Central memory CD8-positive, alpha-beta T cell (primary cell): ENCODE data around the gene C1D.

ENCODE experiments used
- ATAC-seq: fragments of 150-1000 bp; cut with Tn5 transposase; replicated peaks from 2 replicates; pipeline ENCODE4 v1.10.0; 2022; ENCODE audit warnings: mild to moderate bottlenecking, moderate FRiP score, moderate number of reproducible peaks; ENCODE audit not compliant: poor library complexity, severe bottlenecking; ENCODE audit errors: extremely low read depth
- DNase-seq, 2 donors: peaks; one replicate each; pipeline ENCODE4 v3.0.0; 2021; ENCODE audit warnings: low spot score in 2 of 2
- H3K27ac Mint-ChIP-seq: one replicate; pipeline ENCODE4 v1.8.0; 2022; ENCODE audit warnings: low read depth, mild to moderate bottlenecking, moderate library complexity, mixed read lengths
- H3K27me3 Mint-ChIP-seq: one replicate; pipeline ENCODE4 v1.8.0; 2022; ENCODE audit warnings: mixed read lengths
- H3K36me3 Mint-ChIP-seq: one replicate; pipeline ENCODE4 v1.8.0; 2022; ENCODE audit warnings: mild to moderate bottlenecking, moderate library complexity, mixed read lengths; ENCODE audit not compliant: insufficient read depth
- H3K4me1 Mint-ChIP-seq: one replicate; pipeline ENCODE4 v1.8.0; 2022; ENCODE audit warnings: mixed read lengths
- H3K4me3 Mint-ChIP-seq: one replicate; pipeline ENCODE4 v1.8.0; 2022; ENCODE audit warnings: mild to moderate bottlenecking, moderate library complexity, mixed read lengths
- H3K9me3 Mint-ChIP-seq: one replicate; pipeline ENCODE4 v1.8.0; 2022; ENCODE audit warnings: mixed read lengths

C1D gene

GRCh38 chr2:68062680-68063387, at the start of gene C1D:
Gene C1D, minus strand, starts transcription at chr2:68063004. Its CDS starts 15,694 bp downstream, at chr2:68047310.
- Mint-ChIP-seq H3K27me3 (peaks cover 26% of the 10 kb centered on the region), H3K9me3 (no peaks in the 10 kb centered on the region), H3K36me3 (peaks cover 11% of the 10 kb centered on the region), H3K4me3 (peak within 1 kb of the TSS; percentile 92), H3K4me1 (peaks cover 31% of the 10 kb centered on the region), H3K27ac (peak within 1 kb of the TSS; percentile 97)
- ATAC-seq = peak; percentile 83
- peak; percentile 87 to 93 for DNase-seq

GRCh38 chr2:68110102-68110501, 47.3 kb upstream of the C1D start:
- Mint-ChIP-seq H3K4me1 (no peaks in the 10 kb centered on the region), H3K36me3 (no peaks in the 10 kb centered on the region)
- no peak for ATAC-seq

DNA sequence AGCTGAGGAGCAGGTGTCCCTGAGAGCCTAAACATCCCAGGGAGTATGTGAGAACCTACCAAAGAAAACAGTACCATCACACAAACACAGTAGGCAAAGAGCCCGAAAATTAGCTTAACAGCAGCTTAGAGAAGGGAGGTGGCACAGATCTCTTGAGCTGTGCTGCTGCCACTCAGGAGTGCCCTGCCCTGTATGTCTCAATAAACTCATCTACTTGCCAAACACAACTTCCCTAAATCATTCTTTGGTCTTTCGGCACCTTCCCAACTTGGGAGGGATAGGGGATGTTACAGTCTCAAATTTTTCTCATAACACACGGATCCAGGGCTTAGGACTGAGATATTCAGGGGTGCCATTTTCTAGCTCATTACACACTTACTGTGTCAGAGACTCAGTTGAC, 45.3 kb upstream of the C1D start:
- Mint-ChIP-seq H3K27ac (no peak overlapping the region), H3K36me3 (no peaks in the 10 kb centered on the region), H3K4me3 (no peak overlapping the region), H3K4me1 (no peaks in the 10 kb centered on the region), H3K27me3 (no peaks in the 10 kb centered on the region), H3K9me3 (peaks cover 12% of the 10 kb centered on the region)
- ATAC-seq (no peak), DNase-seq (no peak)

More at GRCh38 chr2:68110102-68110501, 47.3 kb upstream of the C1D start:
- Mint-ChIP-seq H3K4me3 (no peak overlapping the region), H3K27me3 (no peaks in the 10 kb centered on the region), H3K9me3 (peaks cover 12% of the 10 kb centered on the region), H3K27ac (no peak overlapping the region)
- DNase-seq = no peak

GRCh38 chr2:68107475-68107874, 44.7 kb upstream of the C1D start:
- DNase-seq (no peak), ATAC-seq (no peak)
- Mint-ChIP-seq H3K27me3 (no peaks in the 10 kb centered on the region), H3K4me3 (no peak overlapping the region), H3K27ac (no peak overlapping the region), H3K4me1 (no peaks in the 10 kb centered on the region), H3K36me3 (no peaks in the 10 kb centered on the region), H3K9me3 (peaks cover 12% of the 10 kb centered on the region)

GRCh38 chr2:68104111-68104835, 41.5 kb upstream of the C1D start:
- Mint-ChIP-seq H3K9me3 (peaks cover 12% of the 10 kb centered on the region), H3K4me3 (no peak overlapping the region), H3K27me3 (no peaks in the 10 kb centered on the region), H3K36me3 (no peaks in the 10 kb centered on the region), H3K27ac (no peak overlapping the region), H3K4me1 (no peaks in the 10 kb centered on the region)
- DNase-seq (no peak), ATAC-seq (no peak)

DNA sequence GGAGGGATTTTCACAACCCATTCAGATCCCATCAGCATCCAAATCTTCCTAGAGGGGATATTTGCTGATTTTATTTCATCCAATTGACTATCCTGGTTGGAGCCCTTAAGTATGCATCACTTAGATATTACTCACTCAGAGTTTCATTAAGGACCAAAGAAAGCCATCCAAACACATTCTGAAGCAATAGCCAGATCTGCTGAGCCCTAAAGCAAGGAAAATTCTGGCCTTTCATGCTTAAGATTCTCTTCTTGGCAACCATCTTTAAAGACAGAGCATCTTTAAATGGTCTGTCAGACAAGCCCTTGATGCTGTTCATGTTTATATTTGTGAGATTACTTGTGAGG, 40.9 kb upstream of the C1D start:
- H3K36me3 Mint-ChIP-seq = no peaks in the 10 kb centered on the region
- ATAC-seq = no peak
- H3K27ac Mint-ChIP-seq = no peak overlapping the region
- DNase-seq = no peak
- H3K4me3 Mint-ChIP-seq = no peak overlapping the region
- H3K4me1 Mint-ChIP-seq = no peaks in the 10 kb centered on the region
- H3K9me3 Mint-ChIP-seq = peaks cover 12% of the 10 kb centered on the region
- H3K27me3 Mint-ChIP-seq = no peaks in the 10 kb centered on the region

GRCh38 chr2:68103030-68103708, 40.4 kb upstream of the C1D start:
- H3K9me3 Mint-ChIP-seq = peaks cover 12% of the 10 kb centered on the region
- no peaks in the 10 kb centered on the region for H3K36me3 Mint-ChIP-seq
- H3K27ac Mint-ChIP-seq = no peak overlapping the region
- H3K4me3 Mint-ChIP-seq = no peak overlapping the region
- no peaks in the 10 kb centered on the region for H3K4me1 Mint-ChIP-seq
- H3K27me3 Mint-ChIP-seq = no peaks in the 10 kb centered on the region
- no peak for ATAC-seq
- no peak for DNase-seq

DNA sequence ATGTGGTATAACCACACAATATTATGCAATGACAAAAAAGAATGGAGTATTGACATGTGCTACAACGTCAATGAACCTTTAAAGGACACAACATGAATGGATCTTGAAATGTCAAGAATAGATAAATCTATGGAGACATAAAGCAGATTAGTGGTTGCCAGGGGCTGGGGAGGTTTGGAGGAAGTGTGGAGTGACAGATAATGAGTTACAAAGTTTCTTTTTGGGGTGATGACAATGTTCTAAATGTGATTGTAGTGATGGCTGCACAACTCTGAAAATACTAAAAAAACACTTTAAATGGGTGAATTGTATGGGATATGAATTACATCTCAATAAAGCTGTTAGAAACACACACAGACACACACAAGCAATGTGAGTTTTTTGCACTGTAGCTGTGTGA, 37.4 kb upstream of the C1D start:
- H3K36me3 Mint-ChIP-seq = no peaks in the 10 kb centered on the region
- H3K9me3 Mint-ChIP-seq = no peaks in the 10 kb centered on the region
- H3K4me1 Mint-ChIP-seq = no peaks in the 10 kb centered on the region
- peaks cover 8% of the 10 kb centered on the region for H3K27me3 Mint-ChIP-seq
- no peak overlapping the region for H3K27ac Mint-ChIP-seq
- no peak for DNase-seq
- H3K4me3 Mint-ChIP-seq = no peak overlapping the region
- no peak for ATAC-seq

DNA sequence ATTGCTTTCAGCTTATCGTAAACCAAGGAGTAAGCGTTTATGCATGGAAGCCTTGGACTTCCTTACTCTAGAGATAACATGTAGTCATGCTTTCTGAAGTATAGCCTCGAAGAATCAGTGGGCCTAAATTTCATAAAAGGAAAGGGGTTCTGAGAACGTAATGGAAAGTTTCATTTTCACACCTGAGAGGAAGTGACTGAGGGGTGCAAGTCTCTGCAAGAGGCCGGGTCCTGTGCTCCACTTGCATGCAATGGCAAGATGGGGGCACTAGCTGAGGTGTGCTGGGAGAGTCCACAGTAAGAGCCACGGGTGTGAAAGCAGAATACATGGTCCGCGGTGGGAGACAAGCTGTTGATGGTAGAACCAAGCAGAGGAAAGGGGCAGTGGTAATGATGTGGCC, 36.5 kb upstream of the C1D start:
- DNase-seq (no peak), ATAC-seq (no peak)
- Mint-ChIP-seq H3K27ac (no peak overlapping the region), H3K4me3 (no peak overlapping the region), H3K36me3 (no peaks in the 10 kb centered on the region), H3K9me3 (no peaks in the 10 kb centered on the region), H3K27me3 (peaks cover 8% of the 10 kb centered on the region), H3K4me1 (no peaks in the 10 kb centered on the region)

- H3K4me1 Mint-ChIP-seq = no peaks in the 10 kb centered on the region
- no peak overlapping the region for H3K27ac Mint-ChIP-seq
- no peaks in the 10 kb centered on the region for H3K9me3 Mint-ChIP-seq
- DNase-seq = no peak
- H3K4me3 Mint-ChIP-seq = no peak overlapping the region
- ATAC-seq = no peak
- H3K27me3 Mint-ChIP-seq = peaks cover 8% of the 10 kb centered on the region
- H3K36me3 Mint-ChIP-seq = no peaks in the 10 kb centered on the region
Measured at GRCh38 chr2:68098291-68098797, 35.5 kb upstream of the C1D start.

DNA sequence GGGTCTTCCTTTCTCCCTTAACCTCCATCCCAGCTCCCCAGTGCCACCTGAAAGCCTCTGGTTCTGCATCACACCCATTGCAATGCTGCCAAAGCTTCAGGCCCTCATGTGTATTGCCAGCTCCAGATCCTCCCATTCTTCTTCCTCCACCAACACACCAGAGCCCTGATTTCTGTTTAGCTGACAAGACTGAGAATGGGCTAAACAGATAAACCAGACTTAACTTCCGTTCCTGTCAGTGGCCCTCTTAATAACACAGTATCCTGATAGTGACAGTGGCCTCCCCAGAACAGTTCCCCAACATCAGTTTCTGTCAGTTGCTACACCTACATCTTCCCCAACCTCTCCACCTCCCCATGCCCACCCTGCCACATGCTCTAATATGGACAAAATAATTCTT, 31.3 kb upstream of the C1D start:
- H3K27me3 Mint-ChIP-seq = peaks cover 8% of the 10 kb centered on the region
- no peak overlapping the region for H3K27ac Mint-ChIP-seq
- no peaks in the 10 kb centered on the region for H3K9me3 Mint-ChIP-seq
- H3K4me1 Mint-ChIP-seq = no peaks in the 10 kb centered on the region
- no peak overlapping the region for H3K4me3 Mint-ChIP-seq
- no peaks in the 10 kb centered on the region for H3K36me3 Mint-ChIP-seq
- ATAC-seq (no peak), DNase-seq (no peak)

GRCh38 chr2:68093634-68094033, 30.8 kb upstream of the C1D start:
- no peaks in the 10 kb centered on the region for H3K36me3 Mint-ChIP-seq
- DNase-seq (no peak), ATAC-seq (no peak)
- no peaks in the 10 kb centered on the region for H3K4me1 Mint-ChIP-seq
- no peak overlapping the region for H3K4me3 Mint-ChIP-seq
- H3K27me3 Mint-ChIP-seq = peaks cover 8% of the 10 kb centered on the region
- H3K27ac Mint-ChIP-seq = no peak overlapping the region
- no peaks in the 10 kb centered on the region for H3K9me3 Mint-ChIP-seq
